RPMI8226 (cell line): Measurements from ENCODE around the gene RCOR3.
A peak's percentile ranks its signal among the peaks of the same experiment; 100 is the strongest.
"Not testable (repeated sequence)": the region's sequence is repeated elsewhere in the genome, so short reads cannot be mapped to it uniquely, and the experiment has no call there.

Source experiments
- DNase-seq: peaks from one replicate; pipeline ENCODE4 v3.0.0-alpha.2; 2015

Gene RCOR3

GRCh38 chr1:211258756-211259637 lies at the start of gene RCOR3:
Gene RCOR3 (plus strand): TSS chr1:211259366. CDS start chr1:211259561, 195 bp downstream.
- peak; percentile 96 for DNase-seq

- DNase-seq = no peak
Observed at GRCh38 chr1:211210052-211210451, 49.1 kb upstream of the RCOR3 start.

- no peak for DNase-seq
Observed at GRCh38 chr1:211210965-211211364, 48.2 kb upstream of the RCOR3 start.

- no peak for DNase-seq
Observed at GRCh38 chr1:211213702-211214101, 45.5 kb upstream of the RCOR3 start.

- DNase-seq = no peak
Observed at GRCh38 chr1:211215577-211215976, 43.6 kb upstream of the RCOR3 start.

- DNase-seq = no peak
Observed at GRCh38 chr1:211217392-211217791, 41.8 kb upstream of the RCOR3 start.

GRCh38 chr1:211222469-211223234 lies 36.5 kb upstream of the RCOR3 start:
- DNase-seq = not testable (repeated sequence)

GRCh38 chr1:211228573-211229364 lies 30.4 kb upstream of the RCOR3 start:
- not testable (repeated sequence) for DNase-seq

- DNase-seq = no peak
Observed at GRCh38 chr1:211229365-211229759, 29.8 kb upstream of the RCOR3 start.

- DNase-seq = no peak
Observed at GRCh38 chr1:211231873-211232272, 27.3 kb upstream of the RCOR3 start.

- no peak for DNase-seq
Observed at GRCh38 chr1:211236633-211237320, 22.4 kb upstream of the RCOR3 start.

GRCh38 chr1:211237579-211237978 lies 21.6 kb upstream of the RCOR3 start:
- no peak for DNase-seq

- not testable (repeated sequence) for DNase-seq
Observed at GRCh38 chr1:211240567-211240966, 18.6 kb upstream of the RCOR3 start.

- no peak for DNase-seq
Observed at GRCh38 chr1:211241071-211241470, 18.1 kb upstream of the RCOR3 start.

- not testable (repeated sequence) for DNase-seq
Observed at GRCh38 chr1:211243639-211244038, 15.5 kb upstream of the RCOR3 start.

- not testable (repeated sequence) for DNase-seq
Observed at GRCh38 chr1:211246583-211246982, 12.6 kb upstream of the RCOR3 start.

GRCh38 chr1:211247921-211248320 lies 11.2 kb upstream of the RCOR3 start:
- no peak for DNase-seq

GRCh38 chr1:211249611-211250010 lies 9.6 kb upstream of the RCOR3 start:
- not testable (repeated sequence) for DNase-seq

GRCh38 chr1:211257826-211258225 lies 1.3 kb upstream of the RCOR3 start:
- no peak for DNase-seq

GRCh38 chr1:211258310-211258755 lies 833 bp upstream of the RCOR3 start:
- DNase-seq = peak; percentile 96

GRCh38 chr1:211259638-211260126 lies 516 bp downstream of the RCOR3 start:
- DNase-seq = peak; percentile 70
